ENCODE data around the gene PDE6B. TPM values are rescaled to one million over a fixed set of nuclear protein-coding genes. Genes with fewer than 3 reads are reported as not detected.

PDE6B gene
- total and polyA plus RNA-seq, 2 experiments from 2014 or later, result 3.4 to 5.0 TPM

- Histone ChIP-seq H3K9me2 (ENCODE audit: insufficient read depth) (no peaks in the 10 kb centered on the region), H3F3A (replicated peaks; ENCODE audit: low read depth) (peaks cover 2% of the 10 kb centered on the region; the same call in 1 of the 2 replicates), H3K4me2 (no peak overlapping the region), H3K36me3 (ENCODE audit: insufficient read depth) (peaks cover 8% of the 10 kb centered on the region), H3K4me1 (ENCODE audit: insufficient read depth) (no peaks in the 10 kb centered on the region), H3K4me3 (no peak overlapping the region), H2AFZ (no peak overlapping the region), H3K27ac (ENCODE audit: low read depth) (no peak overlapping the region), H3K79me2 (replicated peaks; ENCODE audit: insufficient read depth) (no peaks in the 10 kb centered on the region), H3K27me3 (ENCODE audit: insufficient read depth) (no peaks in the 10 kb centered on the region), H4K20me1 (replicated peaks; ENCODE audit: insufficient read depth) (no peaks in the 10 kb centered on the region; the same call in 1 of the 2 replicates)
- Mint-ChIP-seq H3K27ac (no peak overlapping the region), H3K36me3 (ENCODE audit: low read depth) (peaks cover 16% of the 10 kb centered on the region), H3K4me3 (no peak overlapping the region), H3K4me1 (no peaks in the 10 kb centered on the region; the same call in 2 of the 3 replicates), H3K27me3 (ENCODE audit: insufficient read depth, low read depth, poor library complexity) (peaks cover 12% of the 10 kb centered on the region), H3K9me3 (no peaks in the 10 kb centered on the region; the same call in 2 of the 3 replicates)
- ATAC-seq (no peak), DNase-seq (ENCODE audit: low spot score) (no peak)
- TF ChIP-seq POLR2AphosphoS5 (IDR thresholded peaks at IDR 0.05; ENCODE audit: low read depth), result no peak
- no peak for TF ChIP-seq CREB1 (CRISPR knock-in tag; IDR thresholded peaks at IDR 0.05; ENCODE audit: low read depth)
- TF ChIP-seq ZNF331 (CRISPR knock-in tag; IDR thresholded peaks at IDR 0.05; ENCODE audit: low read depth), result no peak
- no peak for TF ChIP-seq ZNF114 (CRISPR knock-in tag; IDR thresholded peaks at IDR 0.05)
- TF ChIP-seq JUNB (IDR thresholded peaks at IDR 0.05; ENCODE audit: unreplicated experiment), result no peak
- TF ChIP-seq ZNF462 (CRISPR knock-in tag; IDR thresholded peaks at IDR 0.05), result no peak
- no peak for TF ChIP-seq EZH2 (IDR thresholded peaks at IDR 0.05; ENCODE audit: low read depth, unreplicated experiment)
- no peak for TF ChIP-seq NANOG (IDR thresholded peaks at IDR 0.05; ENCODE audit: borderline replicate concordance)
- TF ChIP-seq EZH2phosphoT487 (IDR thresholded peaks at IDR 0.05; ENCODE audit: unreplicated experiment), result no peak
- TF ChIP-seq, protein P1, sequence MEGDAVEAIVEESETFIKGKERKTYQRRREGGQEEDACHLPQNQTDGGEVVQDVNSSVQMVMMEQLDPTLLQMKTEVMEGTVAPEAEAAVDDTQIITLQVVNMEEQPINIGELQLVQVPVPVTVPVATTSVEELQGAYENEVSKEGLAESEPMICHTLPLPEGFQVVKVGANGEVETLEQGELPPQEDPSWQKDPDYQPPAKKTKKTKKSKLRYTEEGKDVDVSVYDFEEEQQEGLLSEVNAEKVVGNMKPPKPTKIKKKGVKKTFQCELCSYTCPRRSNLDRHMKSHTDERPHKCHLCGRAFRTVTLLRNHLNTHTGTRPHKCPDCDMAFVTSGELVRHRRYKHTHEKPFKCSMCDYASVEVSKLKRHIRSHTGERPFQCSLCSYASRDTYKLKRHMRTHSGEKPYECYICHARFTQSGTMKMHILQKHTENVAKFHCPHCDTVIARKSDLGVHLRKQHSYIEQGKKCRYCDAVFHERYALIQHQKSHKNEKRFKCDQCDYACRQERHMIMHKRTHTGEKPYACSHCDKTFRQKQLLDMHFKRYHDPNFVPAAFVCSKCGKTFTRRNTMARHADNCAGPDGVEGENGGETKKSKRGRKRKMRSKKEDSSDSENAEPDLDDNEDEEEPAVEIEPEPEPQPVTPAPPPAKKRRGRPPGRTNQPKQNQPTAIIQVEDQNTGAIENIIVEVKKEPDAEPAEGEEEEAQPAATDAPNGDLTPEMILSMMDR (conservative IDR thresholded peaks at IDR 0.05; ENCODE audit: low read depth in 2 of 2), result no peak
- TF ChIP-seq, protein P2, sequence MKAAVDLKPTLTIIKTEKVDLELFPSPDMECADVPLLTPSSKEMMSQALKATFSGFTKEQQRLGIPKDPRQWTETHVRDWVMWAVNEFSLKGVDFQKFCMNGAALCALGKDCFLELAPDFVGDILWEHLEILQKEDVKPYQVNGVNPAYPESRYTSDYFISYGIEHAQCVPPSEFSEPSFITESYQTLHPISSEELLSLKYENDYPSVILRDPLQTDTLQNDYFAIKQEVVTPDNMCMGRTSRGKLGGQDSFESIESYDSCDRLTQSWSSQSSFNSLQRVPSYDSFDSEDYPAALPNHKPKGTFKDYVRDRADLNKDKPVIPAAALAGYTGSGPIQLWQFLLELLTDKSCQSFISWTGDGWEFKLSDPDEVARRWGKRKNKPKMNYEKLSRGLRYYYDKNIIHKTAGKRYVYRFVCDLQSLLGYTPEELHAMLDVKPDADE (IDR thresholded peaks at IDR 0.05), result no peak
- TF ChIP-seq, protein P3, sequence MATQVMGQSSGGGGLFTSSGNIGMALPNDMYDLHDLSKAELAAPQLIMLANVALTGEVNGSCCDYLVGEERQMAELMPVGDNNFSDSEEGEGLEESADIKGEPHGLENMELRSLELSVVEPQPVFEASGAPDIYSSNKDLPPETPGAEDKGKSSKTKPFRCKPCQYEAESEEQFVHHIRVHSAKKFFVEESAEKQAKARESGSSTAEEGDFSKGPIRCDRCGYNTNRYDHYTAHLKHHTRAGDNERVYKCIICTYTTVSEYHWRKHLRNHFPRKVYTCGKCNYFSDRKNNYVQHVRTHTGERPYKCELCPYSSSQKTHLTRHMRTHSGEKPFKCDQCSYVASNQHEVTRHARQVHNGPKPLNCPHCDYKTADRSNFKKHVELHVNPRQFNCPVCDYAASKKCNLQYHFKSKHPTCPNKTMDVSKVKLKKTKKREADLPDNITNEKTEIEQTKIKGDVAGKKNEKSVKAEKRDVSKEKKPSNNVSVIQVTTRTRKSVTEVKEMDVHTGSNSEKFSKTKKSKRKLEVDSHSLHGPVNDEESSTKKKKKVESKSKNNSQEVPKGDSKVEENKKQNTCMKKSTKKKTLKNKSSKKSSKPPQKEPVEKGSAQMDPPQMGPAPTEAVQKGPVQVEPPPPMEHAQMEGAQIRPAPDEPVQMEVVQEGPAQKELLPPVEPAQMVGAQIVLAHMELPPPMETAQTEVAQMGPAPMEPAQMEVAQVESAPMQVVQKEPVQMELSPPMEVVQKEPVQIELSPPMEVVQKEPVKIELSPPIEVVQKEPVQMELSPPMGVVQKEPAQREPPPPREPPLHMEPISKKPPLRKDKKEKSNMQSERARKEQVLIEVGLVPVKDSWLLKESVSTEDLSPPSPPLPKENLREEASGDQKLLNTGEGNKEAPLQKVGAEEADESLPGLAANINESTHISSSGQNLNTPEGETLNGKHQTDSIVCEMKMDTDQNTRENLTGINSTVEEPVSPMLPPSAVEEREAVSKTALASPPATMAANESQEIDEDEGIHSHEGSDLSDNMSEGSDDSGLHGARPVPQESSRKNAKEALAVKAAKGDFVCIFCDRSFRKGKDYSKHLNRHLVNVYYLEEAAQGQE (IDR thresholded peaks at IDR 0.05; ENCODE audit: unreplicated experiment), result no peak
- TF ChIP-seq STAT1 (IDR thresholded peaks at IDR 0.05; ENCODE audit: unreplicated experiment), result no peak
Measured at GRCh38 chr4:666822-667544, 41.6 kb downstream of the PDE6B start.

Measured in GM23338 (cell line).